ENCODE data around the gene XYLB.

DNA sequence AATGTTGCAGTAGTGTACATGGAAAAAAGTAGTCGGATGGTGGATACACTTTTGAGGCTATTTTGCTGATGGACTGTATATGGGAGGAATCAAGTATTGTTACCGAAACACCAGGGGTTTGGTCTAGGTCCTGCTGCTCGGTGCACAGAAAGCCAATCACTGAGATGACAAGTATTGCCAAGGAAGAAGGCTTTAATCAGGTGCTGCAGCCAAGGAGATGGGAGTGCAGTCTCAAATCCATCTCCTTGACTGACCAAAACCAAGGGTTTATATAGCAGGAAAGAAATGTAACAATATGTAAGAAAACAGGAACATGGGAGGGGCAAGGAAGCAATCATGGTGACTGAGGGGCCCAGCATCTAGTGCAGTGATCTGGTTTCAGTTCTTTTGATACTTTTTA, 104.3 kb downstream of the XYLB start:
- TF ChIP-seq POLR2A (IDR thresholded peaks at IDR 0.05; ENCODE audit: low read length) (no peak), GATA1 (IDR thresholded peaks at IDR 0.05; ENCODE audit: low read depth, low read length) (no peak)
